Measurements from ENCODE around the gene MRPS12.

- no peak for TF ChIP-seq CTCF (IDR thresholded peaks at IDR 0.05; ENCODE audit: borderline replicate concordance, extremely low read depth, low read length, poor library complexity, severe bottlenecking)
- TF ChIP-seq EZH2 (IDR thresholded peaks at IDR 0.05; ENCODE audit: borderline replicate concordance, low read depth, low read length, severe bottlenecking) = no peak
Measured at GRCh38 chr19:38958301-38958700, 27.6 kb downstream of the MRPS12 start.
